8988T (cell line): ENCODE data around the gene USP27X.

Source experiments
- DNase-seq: peaks from one replicate; pipeline ENCODE4 v3.0.0; 2011

The USP27X gene

GRCh38 chrX:49878834-49879655 is at the start of gene USP27X:
TSS of gene USP27X (plus strand) at chrX:49879484. CDS start at chrX:49880308, 824 bp downstream.
- DNase-seq, result peak; percentile 59

DNA sequence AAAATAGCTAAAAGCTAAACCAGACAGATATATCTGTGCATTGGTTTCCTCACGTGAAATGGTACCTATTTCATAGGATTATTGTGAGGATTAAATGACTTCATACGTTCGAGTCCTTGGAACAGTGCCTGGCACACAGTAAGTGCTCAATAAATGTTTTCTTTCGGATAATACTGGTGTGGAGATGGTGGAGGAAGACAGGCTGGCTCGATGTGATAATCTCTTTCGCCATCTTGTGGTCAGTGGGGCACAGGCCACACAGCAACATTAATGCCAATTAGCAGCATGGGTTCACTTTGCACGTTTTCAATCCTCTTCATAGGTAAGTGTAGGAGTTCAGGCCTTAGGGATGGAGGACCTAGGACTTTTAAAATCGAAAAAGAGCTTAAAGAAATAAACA is 40.9 kb upstream of the USP27X start:
- DNase-seq, result peak; percentile 13

DNA sequence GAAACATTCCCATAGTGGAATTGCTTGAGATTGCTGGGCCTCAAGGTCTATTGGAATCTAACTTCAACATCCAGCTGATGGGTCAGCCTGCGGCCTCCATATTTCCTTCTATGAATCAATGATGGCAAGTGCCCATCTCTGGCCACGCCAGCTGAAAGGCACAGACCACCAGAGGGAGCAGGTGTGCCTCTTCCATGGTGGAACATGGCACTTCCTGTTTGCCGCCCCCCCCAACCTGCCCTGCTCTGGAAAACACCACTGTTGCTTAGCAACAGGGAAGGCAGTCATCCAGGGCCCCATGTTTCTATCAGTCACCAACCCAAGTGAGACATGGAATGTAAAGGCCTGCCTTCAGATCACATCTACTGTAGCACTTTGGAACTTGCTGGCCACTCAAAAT is 38.6 kb upstream of the USP27X start:
- DNase-seq, result peak; percentile 9

DNA sequence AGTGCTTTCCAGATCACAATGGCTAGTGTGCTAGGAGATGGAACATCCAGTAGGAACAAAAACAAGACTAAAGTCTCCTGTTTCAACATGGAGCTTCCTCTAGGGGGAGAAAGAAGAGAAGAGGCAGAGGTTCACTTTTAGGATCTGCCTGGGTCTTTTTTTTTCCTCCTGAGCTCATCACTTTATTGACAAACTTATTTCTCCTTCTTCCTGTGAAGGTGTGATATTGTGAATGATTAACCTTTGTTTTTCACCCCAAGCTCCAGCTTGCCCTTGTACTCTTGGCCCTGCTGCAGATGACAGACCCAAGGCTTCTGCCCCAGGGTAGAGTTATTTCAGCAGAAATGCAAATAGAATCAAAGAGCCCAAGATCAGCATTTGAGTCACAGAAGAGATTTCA is 36.7 kb upstream of the USP27X start:
- no peak for DNase-seq

DNA sequence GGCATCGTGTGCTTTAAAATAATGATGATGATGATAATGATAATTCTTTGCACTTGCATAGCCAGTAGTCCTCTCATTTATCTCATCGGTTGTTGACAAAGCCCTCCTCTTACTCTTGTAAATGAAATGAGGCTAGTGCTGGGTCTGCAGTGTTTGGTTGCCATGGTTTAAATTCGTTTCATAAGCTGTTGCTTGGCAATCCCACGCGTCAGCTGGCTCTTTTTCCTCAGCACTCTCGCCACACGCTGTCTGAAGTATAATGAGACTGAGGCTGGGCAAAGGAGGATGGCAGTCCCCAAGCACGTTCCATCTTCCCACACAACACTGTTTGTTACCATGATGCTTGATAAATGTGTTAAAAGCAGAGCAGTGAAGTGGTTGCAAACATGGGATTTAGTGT is 34.7 kb upstream of the USP27X start:
- DNase-seq, result no peak

DNA sequence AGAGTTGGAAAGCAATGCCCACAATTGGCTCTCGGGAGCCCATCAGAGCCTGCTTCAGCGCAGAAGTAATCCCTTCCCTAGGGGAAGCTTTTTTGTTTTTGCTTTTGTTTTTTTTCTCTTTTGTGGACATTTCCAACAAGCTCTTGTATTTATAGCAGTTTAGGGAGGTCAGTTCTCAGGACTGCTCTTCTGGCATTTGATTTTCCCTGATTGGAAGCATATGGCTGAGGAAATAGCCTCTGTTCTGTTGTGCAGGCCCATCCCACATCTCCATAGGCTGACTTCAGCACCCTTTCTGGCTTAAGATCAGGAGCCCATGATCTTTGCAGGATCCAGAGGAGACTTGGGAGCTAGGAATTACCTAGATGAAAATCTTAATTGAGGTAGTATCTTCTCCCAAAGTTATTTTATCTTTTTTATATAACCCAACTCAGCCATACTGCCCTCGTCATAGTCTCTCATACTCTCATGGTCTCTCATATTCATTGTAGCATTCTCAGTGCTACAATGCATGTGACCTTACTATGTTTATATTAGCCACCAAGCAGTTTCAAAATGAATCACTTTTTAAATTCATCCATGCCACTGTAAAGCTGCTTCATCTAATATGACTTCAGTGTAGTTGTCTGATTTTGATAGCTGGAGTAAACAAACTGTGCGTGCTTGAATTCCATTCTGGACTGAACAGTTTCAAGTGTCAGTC is 33.4 kb upstream of the USP27X start:
- DNase-seq, result no peak

- DNase-seq, result no peak
These were observed 32.8 kb upstream of the USP27X start for GRCh38 chrX:49846522-49846921.

- no peak for DNase-seq
These were observed 31.0 kb upstream of the USP27X start for GRCh38 chrX:49848275-49848674.

GRCh38 chrX:49850028-49850427 is 29.3 kb upstream of the USP27X start:
- no peak for DNase-seq

DNA sequence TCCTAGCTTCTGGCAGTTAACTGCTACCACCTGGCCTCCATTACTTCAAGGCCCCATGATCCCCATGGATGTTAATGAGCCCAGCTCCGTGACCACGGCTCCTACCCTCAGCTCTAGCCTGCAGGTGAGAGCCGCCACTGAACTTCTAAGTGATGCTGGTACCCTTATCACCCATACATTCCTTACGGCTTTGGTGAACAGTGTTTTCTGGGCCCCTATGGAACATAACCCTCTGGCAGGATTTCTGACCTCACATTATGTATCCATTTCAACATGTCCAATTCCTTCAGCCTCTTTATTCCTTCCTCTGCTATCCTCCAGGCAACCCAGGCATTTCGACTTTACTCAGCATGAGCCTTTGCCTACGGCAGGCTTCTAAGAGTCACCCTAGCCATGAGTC is 25.6 kb upstream of the USP27X start:
- no peak for DNase-seq

DNA sequence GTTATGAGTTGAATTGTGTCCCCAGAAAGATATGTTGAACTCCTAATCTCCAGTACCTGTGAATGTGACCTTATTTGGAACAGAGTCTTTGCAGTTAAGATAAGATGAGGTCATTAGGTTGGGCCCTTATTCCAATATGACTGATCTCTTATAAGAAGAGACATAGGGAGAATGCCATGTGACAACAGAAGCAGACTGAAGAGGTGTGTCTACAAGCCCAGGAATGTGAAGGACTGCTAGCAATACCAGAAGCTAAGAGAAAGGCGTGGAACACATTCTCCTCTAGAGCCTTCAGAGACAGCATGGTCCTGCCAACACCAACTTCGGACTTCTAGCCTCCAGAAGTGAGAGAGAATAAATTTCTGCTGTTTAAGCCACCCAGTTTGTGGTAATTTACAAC is 22.5 kb upstream of the USP27X start:
- DNase-seq, result no peak

DNA sequence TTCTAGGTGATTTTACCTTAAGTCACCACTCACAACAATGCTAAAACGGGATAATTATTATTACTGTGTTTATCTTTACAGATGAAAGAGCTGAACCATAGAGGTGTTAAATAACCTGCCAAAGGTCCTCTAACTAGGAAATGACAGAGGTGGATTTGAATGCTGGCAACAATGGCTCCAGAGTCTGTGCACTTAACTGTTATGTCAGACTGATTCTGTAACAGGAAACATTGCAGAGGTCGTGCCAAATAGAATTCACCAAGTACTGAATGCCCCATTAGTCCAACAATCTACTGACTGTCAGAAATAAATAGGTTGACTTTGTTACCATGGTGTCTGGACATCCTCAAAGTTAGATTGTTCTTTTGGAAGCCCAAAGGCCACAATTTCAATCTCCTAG is 20.9 kb upstream of the USP27X start:
- no peak for DNase-seq

- DNase-seq, result no peak
These were observed 19.8 kb upstream of the USP27X start for GRCh38 chrX:49859491-49859890.

DNA sequence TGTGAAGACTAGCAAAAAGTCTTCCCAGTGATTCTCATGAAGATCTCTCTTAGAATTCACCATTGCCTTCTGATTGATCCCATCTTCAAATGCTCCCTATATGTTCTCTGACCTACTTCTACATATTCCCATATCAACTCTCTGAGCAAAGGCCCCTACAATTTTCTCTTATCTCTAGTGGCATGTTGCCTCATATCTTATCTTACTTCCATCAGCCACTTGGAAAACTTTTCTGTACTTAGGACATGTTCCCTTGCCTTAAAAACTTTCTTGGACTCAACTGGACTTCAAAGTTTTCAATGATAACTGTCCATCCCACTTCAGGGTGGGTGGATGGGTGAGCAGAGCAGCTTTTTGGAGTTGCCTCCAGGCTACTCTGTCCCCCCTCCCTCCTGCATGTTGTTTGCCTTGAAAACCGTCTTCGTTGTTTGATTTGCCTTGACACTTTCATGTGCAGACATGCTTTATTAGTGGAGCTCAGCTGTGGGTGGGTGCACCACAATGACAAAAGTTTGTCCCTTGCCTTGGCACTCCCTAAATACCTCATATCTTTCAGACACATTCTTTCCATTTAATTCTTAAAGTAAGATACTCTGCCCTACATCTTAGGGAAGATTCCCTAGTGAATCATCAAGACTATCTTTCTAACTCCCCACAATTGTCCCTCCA is 18.3 kb upstream of the USP27X start:
- DNase-seq, result no peak

DNA sequence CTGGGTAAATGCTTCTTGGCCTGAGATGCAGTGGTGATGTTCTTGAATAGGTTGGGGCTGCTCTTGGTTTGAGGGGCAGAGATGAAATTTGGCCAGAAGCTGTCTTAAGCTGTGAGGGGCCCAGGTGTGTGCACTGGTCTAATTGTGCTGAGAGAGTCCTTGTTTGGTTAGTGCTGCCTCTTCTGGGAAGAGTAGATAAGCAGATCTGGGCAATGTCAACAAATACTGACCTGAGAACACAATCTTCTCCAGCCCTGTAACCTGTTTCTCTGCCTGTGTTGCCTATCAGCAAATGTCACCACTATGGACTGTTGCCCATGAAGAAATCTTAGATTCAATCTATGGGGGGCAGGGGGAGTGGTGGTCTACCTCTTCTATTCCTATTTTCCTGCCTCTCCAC is 17.2 kb upstream of the USP27X start:
- no peak for DNase-seq

DNA sequence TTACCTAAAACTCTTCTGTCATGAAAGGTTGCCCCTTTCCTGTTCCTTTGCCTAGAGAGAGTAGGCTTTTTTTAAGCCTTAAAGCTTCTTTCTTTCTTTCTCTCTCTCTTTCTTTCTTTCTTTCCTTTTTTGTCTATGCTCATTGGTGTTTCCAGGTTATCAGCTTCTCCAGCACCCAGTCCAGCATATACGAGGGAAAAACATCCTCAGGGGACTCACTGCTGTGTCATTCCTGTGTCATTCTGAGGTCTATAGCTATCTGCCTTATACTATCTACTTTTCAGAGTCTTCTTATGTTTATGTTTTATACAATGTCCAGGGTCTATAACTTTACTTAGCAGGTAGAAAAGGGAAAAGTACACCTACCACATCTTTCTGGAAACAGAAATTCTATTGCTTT is 10.5 kb upstream of the USP27X start:
- DNase-seq, result no peak

DNA sequence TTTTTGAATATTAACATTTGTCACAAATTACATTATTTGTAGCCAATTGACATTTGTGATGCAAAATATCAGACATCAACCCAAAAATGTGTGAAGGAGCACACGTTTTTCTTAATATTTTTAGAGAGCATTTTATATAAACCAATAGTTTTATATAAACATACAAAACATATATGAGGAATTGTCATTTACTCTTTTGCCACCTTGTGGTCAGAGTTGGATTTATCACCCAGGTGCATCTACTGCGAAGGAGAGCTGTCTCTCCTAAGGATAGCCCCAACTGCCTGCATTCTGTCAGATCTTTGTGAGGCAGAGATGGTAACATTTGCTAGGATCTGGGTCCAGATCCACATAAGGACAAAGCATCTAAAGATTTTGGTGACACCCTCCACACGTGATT is 2.5 kb upstream of the USP27X start:
- DNase-seq, result peak; percentile 65

DNA sequence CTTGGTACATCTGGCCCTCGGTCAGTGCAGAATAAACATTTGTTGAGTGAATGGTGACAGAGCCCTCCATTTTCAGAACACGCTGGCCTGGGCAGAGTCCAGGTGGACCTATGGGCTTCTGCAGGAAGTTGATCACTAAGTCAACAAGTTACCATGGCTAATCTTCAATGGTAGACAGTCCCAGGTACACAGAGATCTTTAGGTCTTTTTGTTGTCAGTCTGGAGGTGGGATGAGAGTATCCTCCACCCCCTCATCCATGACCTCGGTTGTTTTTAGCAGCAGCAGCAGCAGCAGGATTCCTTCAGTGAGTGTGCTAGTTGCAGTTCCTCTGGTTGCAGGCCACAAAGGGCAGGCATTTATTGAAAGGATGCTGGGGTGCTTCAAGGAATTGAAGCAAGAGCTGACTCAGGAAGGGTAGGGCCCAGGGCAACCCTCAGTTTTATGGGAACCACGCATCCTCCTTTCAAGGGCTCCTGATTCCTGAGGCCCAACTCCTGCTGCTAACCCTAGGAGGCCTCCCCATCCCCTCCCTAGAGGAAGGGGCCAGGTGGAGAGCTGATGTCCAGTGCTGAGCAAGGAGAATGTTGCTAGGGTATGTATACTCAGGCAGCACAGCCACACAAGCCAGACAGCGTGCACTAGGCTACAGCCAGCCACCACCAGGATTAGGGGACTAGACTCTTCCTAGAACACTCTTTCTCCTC is 1.7 kb upstream of the USP27X start:
- no peak for DNase-seq

DNA sequence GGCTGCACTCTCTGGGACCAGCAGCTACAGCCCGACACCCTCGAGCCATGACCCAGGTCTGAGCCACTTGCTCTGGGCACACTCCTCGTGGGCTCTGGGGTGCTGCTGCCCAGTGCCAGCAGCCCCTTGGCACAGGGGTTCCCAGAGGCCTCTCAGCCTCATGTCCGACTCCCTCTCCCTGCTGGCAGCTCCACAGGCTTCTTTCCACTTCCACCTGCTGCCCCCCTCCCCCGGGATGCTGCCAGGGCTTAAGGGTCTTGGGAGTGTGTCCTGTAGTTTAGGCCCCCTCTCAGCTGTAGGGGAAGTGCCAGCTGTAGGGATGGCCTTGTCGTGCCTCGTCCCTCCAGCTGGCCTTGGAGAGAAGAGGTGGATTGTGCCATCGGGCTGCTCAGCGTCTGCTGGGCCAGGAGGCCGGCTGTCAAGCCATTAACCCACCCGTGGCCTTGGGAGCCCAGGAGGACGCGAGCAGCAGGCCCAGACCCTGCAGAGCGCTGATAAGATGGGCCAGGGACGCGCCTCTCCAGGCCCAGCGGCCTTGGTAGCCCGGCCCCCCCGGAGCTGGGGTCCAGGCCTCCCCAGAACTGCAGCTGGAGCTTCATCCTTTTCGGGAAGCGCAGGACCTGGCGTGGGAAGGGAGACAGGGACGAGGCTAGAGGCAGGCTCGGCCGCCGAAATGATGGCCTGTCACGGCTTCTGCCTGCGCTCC is 1.0 kb upstream of the USP27X start:
- no peak for DNase-seq

GRCh38 chrX:49879656-49880277 is 483 bp downstream of the USP27X start:
- DNase-seq, result no peak

DNA sequence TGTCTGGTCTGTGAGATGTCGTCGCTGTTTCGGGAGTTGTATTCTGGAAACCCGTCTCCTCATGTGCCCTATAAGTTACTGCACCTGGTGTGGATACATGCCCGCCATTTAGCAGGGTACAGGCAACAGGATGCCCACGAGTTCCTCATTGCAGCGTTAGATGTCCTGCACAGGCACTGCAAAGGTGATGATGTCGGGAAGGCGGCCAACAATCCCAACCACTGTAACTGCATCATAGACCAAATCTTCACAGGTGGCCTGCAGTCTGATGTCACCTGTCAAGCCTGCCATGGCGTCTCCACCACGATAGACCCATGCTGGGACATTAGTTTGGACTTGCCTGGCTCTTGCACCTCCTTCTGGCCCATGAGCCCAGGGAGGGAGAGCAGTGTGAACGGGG is 1.4 kb downstream of the USP27X start:
- no peak for DNase-seq

- no peak for DNase-seq
These were observed 5.1 kb downstream of the USP27X start for GRCh38 chrX:49884290-49884862.
